GM20000 (cell line): ENCODE results near the gene FHIT.

Source experiments
- DNase-seq: peaks from one replicate; pipeline ENCODE4 v3.0.0; 2012; ENCODE audit warnings: low spot score
- CTCF ChIP-seq: IDR thresholded peaks from 2 replicates; pipeline ENCODE4 v1.5.1; 2012; ENCODE audit warnings: mild to moderate bottlenecking, control low read depth; ENCODE audit errors: extremely low read depth, missing control alignments

FHIT gene

GRCh38 chr3:59957150-59957549, 1294.1 kb downstream of the FHIT start:
- no peak for TF ChIP-seq CTCF
- no peak for DNase-seq

- no peak for DNase-seq
- no peak for TF ChIP-seq CTCF
Observed at GRCh38 chr3:59953104-59953503, 1298.1 kb downstream of the FHIT start.

DNA sequence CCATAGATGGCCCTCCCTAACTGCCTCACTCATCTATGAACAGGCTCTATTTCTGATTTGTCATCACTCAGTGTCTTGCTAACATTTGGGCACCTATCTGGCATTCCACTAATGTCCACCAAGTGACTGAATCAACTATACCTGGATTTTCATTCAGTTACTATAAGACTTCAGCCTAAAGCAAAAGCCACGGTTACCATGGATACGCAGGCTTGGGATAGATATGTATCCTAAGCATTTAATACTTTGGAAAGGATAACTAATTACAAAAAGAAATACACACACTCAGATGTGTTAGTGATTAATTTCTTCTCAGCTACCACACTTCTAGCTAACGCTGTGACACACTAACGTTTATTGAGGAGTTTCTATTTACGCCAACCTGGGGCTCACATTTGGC, 1301.9 kb downstream of the FHIT start:
- TF ChIP-seq CTCF, result no peak
- no peak for DNase-seq

DNA sequence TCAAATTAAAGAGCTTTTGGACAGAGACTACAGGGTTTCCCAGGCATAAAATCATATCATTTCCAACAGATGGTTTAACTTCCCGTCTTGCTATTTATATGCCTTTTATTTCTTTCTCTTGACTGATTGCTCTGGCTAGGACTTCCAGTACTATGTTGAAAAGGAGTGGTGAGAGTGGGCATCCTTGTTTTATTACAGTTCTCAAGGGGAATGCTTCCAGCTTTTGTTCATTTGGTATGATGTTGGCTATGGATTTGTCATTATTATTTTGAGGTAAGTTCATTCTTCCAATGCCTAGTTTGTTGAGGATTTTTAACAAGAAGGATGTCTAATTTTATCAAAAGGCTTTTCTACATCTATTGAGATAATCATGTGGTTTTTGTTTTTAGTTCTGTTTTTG, 1304.9 kb downstream of the FHIT start:
- no peak for DNase-seq
- no peak for TF ChIP-seq CTCF

GRCh38 chr3:59940718-59941117, 1310.5 kb downstream of the FHIT start:
- DNase-seq, result no peak
- TF ChIP-seq CTCF, result no peak

GRCh38 chr3:59939826-59940426, 1311.3 kb downstream of the FHIT start:
- DNase-seq, result no peak

DNA sequence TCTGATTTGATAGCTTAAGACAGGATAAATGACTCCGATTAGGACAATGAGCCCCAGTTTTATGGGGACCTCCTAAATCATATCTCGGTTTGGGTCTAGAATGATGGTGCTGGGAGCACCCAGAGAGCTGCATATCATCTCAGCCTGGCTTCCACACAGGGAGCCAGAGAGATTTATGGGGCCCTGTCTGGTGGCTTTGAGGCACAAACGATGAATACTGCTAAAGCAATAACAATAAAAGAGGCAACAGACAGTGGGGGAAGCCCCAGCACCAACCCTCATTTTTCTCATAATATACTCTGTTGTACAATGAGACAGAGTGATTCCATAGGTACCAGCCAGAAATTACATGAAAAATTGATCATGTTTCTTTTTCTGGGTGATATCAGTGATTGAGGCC, 1312.4 kb downstream of the FHIT start:
- no peak for TF ChIP-seq CTCF
- no peak for DNase-seq

More at GRCh38 chr3:59939826-59940426, 1311.3 kb downstream of the FHIT start:
- TF ChIP-seq CTCF, result no peak
